Pulmonary artery endothelial cell (primary cell): ENCODE data around the gene SLC16A12. TPM values are rescaled to one million over a fixed set of nuclear protein-coding genes. Genes with fewer than 3 reads are reported as not detected.
"Not testable (repeated sequence)": the region's sequence is repeated elsewhere in the genome, so short reads cannot be mapped to it uniquely, and the experiment has no call there.

Experiments used
- DNase-seq: peaks from one replicate; pipeline ENCODE4 v3.0.0-alpha.2; 2011; ENCODE audit warnings: low read depth, low spot score
- total RNA-seq: library from RNA; depleted of rRNA; stranded (reverse); fragments of >200 nt; gene quantifications from 2 replicates; pipeline ENCODE4 v1.2.3, GENCODE V29; 2014

SLC16A12 gene
- total RNA-seq, 1 donor from 2014 or later, result 0.66 TPM

GRCh38 chr10:89426230-89426868 is 109.0 kb downstream of the SLC16A12 start:
- DNase-seq, result no peak

GRCh38 chr10:89425000-89425399 is 110.4 kb downstream of the SLC16A12 start:
- no peak for DNase-seq

- no peak for DNase-seq
Measured at GRCh38 chr10:89421018-89421476, 114.3 kb downstream of the SLC16A12 start.

GRCh38 chr10:89419548-89419947 is 115.8 kb downstream of the SLC16A12 start:
- DNase-seq, result no peak

GRCh38 chr10:89416465-89416864 is 118.9 kb downstream of the SLC16A12 start:
- no peak for DNase-seq

GRCh38 chr10:89414879-89415821 is 120.2 kb downstream of the SLC16A12 start:
- DNase-seq, result no peak

- no peak for DNase-seq
Measured at GRCh38 chr10:89414146-89414878, 121.1 kb downstream of the SLC16A12 start, which contains the start of gene IFIT5. Gene IFIT5 (plus strand): TSS chr10:89414568. CDS start chr10:89414799, 231 bp downstream.

- no peak for DNase-seq
Measured at GRCh38 chr10:89413398-89413912, 121.9 kb downstream of the SLC16A12 start.

GRCh38 chr10:89412276-89412675 is 123.1 kb downstream of the SLC16A12 start:
- not testable (repeated sequence) for DNase-seq

GRCh38 chr10:89411135-89411534 is 124.3 kb downstream of the SLC16A12 start:
- DNase-seq, result not testable (repeated sequence)

GRCh38 chr10:89410551-89410950 is 124.8 kb downstream of the SLC16A12 start:
- not testable (repeated sequence) for DNase-seq

- not testable (repeated sequence) for DNase-seq
Measured at GRCh38 chr10:89409282-89409681, 126.1 kb downstream of the SLC16A12 start.

GRCh38 chr10:89407792-89408191 is 127.6 kb downstream of the SLC16A12 start:
- not testable (repeated sequence) for DNase-seq

GRCh38 chr10:89406178-89406577 is 129.2 kb downstream of the SLC16A12 start:
- not testable (repeated sequence) for DNase-seq

GRCh38 chr10:89404104-89405047 is 131.0 kb downstream of the SLC16A12 start:
- DNase-seq, result no peak

GRCh38 chr10:89403043-89403442 is 132.4 kb downstream of the SLC16A12 start:
- DNase-seq, result no peak

- DNase-seq, result no peak
Measured at GRCh38 chr10:89399956-89400355, 135.4 kb downstream of the SLC16A12 start.

GRCh38 chr10:89398003-89398749 is 137.2 kb downstream of the SLC16A12 start:
- DNase-seq, result no peak

- no peak for DNase-seq
Measured at GRCh38 chr10:89395141-89395540, 140.3 kb downstream of the SLC16A12 start.
